Neuronal stem cell (in vitro differentiated cells): ENCODE results near the gene AMOTL1.

Experiments used
- DNase-seq: peaks from one replicate; pipeline ENCODE4 v3.0.0-alpha.2; 2013; ENCODE audit warnings: low spot score
- H2AFZ ChIP-seq: one replicate; pipeline ENCODE4 v1.6.1; 2013; ENCODE audit warnings: mild to moderate bottlenecking, low read length, inconsistent platforms
- H2AK5ac ChIP-seq: 2 replicates; pipeline ENCODE4 v1.6.1; 2013; ENCODE audit warnings: low read depth, mild to moderate bottlenecking, inconsistent platforms, low read length, moderate library complexity, mixed read lengths
- H2BK120ac ChIP-seq: 2 replicates; pipeline ENCODE4 v1.6.1; 2013; ENCODE audit warnings: low read depth, mild to moderate bottlenecking, inconsistent platforms, low read length, moderate library complexity, mixed read lengths
- H2BK12ac ChIP-seq: one replicate; pipeline ENCODE4 v1.6.1; 2013; ENCODE audit warnings: low read length, inconsistent platforms
- H2BK15ac ChIP-seq: 2 replicates; pipeline ENCODE4 v1.6.1; 2013; ENCODE audit warnings: mild to moderate bottlenecking, low read length, inconsistent platforms, mixed read lengths
- H2BK5ac ChIP-seq: one replicate; pipeline ENCODE4 v1.6.1; 2013; ENCODE audit warnings: inconsistent platforms, mild to moderate bottlenecking, low read length, moderate library complexity
- H3K14ac ChIP-seq: one replicate; pipeline ENCODE4 v1.6.1; 2013; ENCODE audit warnings: low read length, inconsistent platforms
- H3K18ac ChIP-seq: 2 replicates; pipeline ENCODE4 v1.6.1; 2013; ENCODE audit warnings: low read length, inconsistent platforms
- H3K23ac ChIP-seq: 2 replicates; pipeline ENCODE4 v1.6.1; 2013; ENCODE audit warnings: low read depth, mild to moderate bottlenecking, mixed read lengths, low read length, inconsistent platforms; ENCODE audit not compliant: poor library complexity
- H3K27ac ChIP-seq: replicated peaks from 3 replicates; pipeline ENCODE4 v1.5.1; 2013; ENCODE audit warnings: low read length, inconsistent platforms
- H3K27me3 ChIP-seq, 3 experiments: 2 replicates each; pipeline ENCODE4 v1.6.1; 2013; ENCODE audit warnings: low read length in 3 of 3, mild to moderate bottlenecking in 2 of 3, inconsistent platforms in 1 of 3, low read depth in 1 of 3, mixed read lengths in 1 of 3, moderate library complexity in 1 of 3; ENCODE audit not compliant: control insufficient read depth in 3 of 3, insufficient read depth in 3 of 3
- H3K36me3 ChIP-seq, 2 donors: replicated peaks in 1 of 2; 2 replicates each; pipeline ENCODE4 v1.6.1; 2013; ENCODE audit warnings: low read length in 2 of 2; ENCODE audit not compliant: control insufficient read depth in 2 of 2, insufficient read depth in 2 of 2
- H3K4ac ChIP-seq: 2 replicates; pipeline ENCODE4 v1.6.1; 2013; ENCODE audit warnings: inconsistent platforms, mild to moderate bottlenecking, low read length, moderate library complexity
- H3K4me1 ChIP-seq, 2 donors: 1 replicate in 1 of 2; 2 replicates in 1 of 2; pipeline ENCODE4 v1.6.1; 2013; ENCODE audit warnings: low read length in 2 of 2, low read depth in 1 of 2; ENCODE audit not compliant: control insufficient read depth in 2 of 2, insufficient read depth in 1 of 2
- H3K4me2 ChIP-seq: one replicate; pipeline ENCODE4 v1.6.1; 2013; ENCODE audit warnings: mild to moderate bottlenecking, low read length, inconsistent platforms; ENCODE audit not compliant: insufficient read depth, poor library complexity, severe bottlenecking
- H3K4me3 ChIP-seq, 2 donors: 2 replicates each; pipeline ENCODE4 v1.5.1; 2013; ENCODE audit warnings: low read length in 2 of 2, mild to moderate bottlenecking in 2 of 2, inconsistent platforms in 1 of 2, moderate library complexity in 1 of 2
- H3K79me1 ChIP-seq: one replicate; pipeline ENCODE4 v1.6.1; 2013; ENCODE audit warnings: low read depth, mild to moderate bottlenecking, inconsistent platforms, low read length, moderate library complexity
- H3K9ac ChIP-seq: one replicate; pipeline ENCODE4 v1.6.1; 2013; ENCODE audit warnings: mild to moderate bottlenecking, low read depth, low read length, inconsistent platforms; ENCODE audit not compliant: poor library complexity
- H3K9me3 ChIP-seq, 2 donors: replicated peaks in 1 of 2; 2 replicates each; pipeline versions ENCODE3 to v1.6.1; 2013; ENCODE audit warnings: low read length in 2 of 2, mild to moderate bottlenecking in 2 of 2, inconsistent platforms in 1 of 2, low read depth in 1 of 2, mixed read lengths in 1 of 2, moderate library complexity in 1 of 2; ENCODE audit not compliant: control insufficient read depth in 2 of 2, insufficient read depth in 1 of 2
- H4K8ac ChIP-seq: one replicate; pipeline ENCODE4 v1.6.1; 2013; ENCODE audit warnings: low read depth, mild to moderate bottlenecking, inconsistent platforms, low read length, moderate library complexity
- H4K91ac ChIP-seq: one replicate; pipeline ENCODE4 v1.6.1; 2013; ENCODE audit warnings: low read length, low read depth, mild to moderate bottlenecking, inconsistent platforms; ENCODE audit not compliant: poor library complexity
- WGBS, 2 donors: extraction: QIAGEN DNeasy Blood & Tissue Kit; methylation state at CpG; one replicate each; pipeline ENCODE4 v1.1.7; 2013; ENCODE audit warnings: missing lambda C conversion rate in 2 of 2, mixed read lengths in 1 of 2; ENCODE audit not compliant: insufficient read length in 2 of 2, insufficient replicate concordance in 1 of 2; ENCODE audit errors: extremely low coverage in 2 of 2; 5-methylcytosine and 5-hydroxymethylcytosine counted together

The AMOTL1 gene

DNA sequence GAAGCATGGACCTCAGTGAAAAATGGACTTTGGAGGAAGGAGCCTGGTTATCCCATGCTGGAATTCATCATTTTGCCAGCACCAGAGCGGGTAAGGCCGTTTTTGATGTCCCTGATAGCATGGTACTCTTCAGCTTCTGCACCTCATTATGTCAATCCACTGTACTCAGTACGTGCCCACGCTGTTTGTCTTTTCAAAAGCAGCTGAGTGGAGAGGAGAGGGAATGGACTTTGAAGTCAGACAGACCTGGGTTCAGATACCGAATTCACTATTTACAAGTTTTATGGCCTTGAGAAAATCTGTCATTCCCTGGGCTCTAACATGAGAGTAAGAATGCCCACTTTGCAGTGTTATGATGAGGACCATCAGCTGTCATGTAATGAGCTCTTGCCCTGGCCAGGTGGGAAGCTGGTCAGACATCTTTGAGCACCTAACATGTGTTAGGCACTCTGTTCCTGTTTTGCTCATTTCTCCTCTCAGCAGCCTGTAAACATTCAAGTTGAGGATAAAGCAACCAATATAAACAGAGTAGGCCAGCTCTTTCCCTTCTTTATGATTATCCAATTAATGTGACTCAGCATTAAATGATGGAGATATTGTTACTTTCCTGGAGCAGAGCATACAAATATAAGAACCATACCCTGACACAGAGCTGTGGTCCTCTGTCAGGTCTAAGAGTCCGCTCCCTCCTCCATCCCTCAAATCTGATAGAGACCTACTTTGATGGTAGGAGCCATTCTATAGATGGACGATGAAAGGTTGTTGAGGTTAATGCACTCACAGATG is 39.0 kb upstream of the AMOTL1 start:
- Histone ChIP-seq H3K14ac (no peak overlapping the region), H3K36me3 (no peaks in the 10 kb centered on the region), H2BK12ac (no peak overlapping the region), H2AFZ (no peak overlapping the region), H3K4me3 (no peak overlapping the region), H3K9me3 (no peaks in the 10 kb centered on the region), H2BK120ac (no peak overlapping the region), H2BK5ac (no peak overlapping the region), H3K4me1 (peaks cover 2 to 23% of the 10 kb centered on the region in 2 donors), H4K91ac (no peak overlapping the region), H2BK15ac (no peak overlapping the region), H3K23ac (no peak overlapping the region), H4K8ac (no peak overlapping the region), H3K79me1 (no peaks in the 10 kb centered on the region), H3K27me3 (no peaks in the 10 kb centered on the region), H3K9ac (no peak overlapping the region), H3K18ac (no peak overlapping the region), H2AK5ac (no peak overlapping the region), H3K4ac (no peak overlapping the region), H3K27ac (no peak overlapping the region), H3K4me2 (no peak overlapping the region)
- no CpG with 5 or more reads among the region's 7 CpGs for WGBS, 2 donors
- no peak for DNase-seq

DNA sequence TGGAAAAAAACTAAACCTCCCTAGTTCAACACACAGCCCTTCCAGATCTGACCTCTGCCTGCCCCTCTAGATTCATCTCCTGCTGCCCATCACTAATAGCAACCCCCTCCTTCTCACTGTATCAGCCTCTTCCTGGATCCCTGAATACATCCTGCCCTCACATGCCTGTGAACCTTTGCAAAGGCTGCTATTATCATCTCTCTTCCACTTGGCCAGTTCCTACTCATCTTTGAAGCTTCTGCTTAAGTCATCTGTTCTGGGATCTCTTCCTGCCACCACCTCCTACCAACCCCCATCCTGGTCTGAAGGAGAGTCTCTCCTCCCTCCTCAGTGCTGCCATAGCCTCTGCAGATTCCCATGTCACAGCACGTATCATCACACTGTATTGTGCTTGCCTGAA is 38.0 kb upstream of the AMOTL1 start:
- H3K4me1 ChIP-seq, result peaks cover 6 to 32% of the 10 kb centered on the region in 2 donors
- H3K27me3 ChIP-seq, result no peaks in the 10 kb centered on the region
- no peak overlapping the region for H3K4me3 ChIP-seq
- no peak overlapping the region for H2BK5ac ChIP-seq
- no peak overlapping the region for H3K4ac ChIP-seq
- WGBS, 2 donors, result no CpG with 5 or more reads among the region's 1 CpG
- H2AFZ ChIP-seq, result peak overlapping the region; percentile 38
- no peak overlapping the region for H3K18ac ChIP-seq
- no peak for DNase-seq
- H2BK12ac ChIP-seq, result no peak overlapping the region
- no peak overlapping the region for H3K27ac ChIP-seq
- no peak overlapping the region for H4K91ac ChIP-seq
- no peak overlapping the region for H3K4me2 ChIP-seq
- no peaks in the 10 kb centered on the region for H3K36me3 ChIP-seq
- no peak overlapping the region for H3K14ac ChIP-seq
- no peak overlapping the region for H2AK5ac ChIP-seq
- no peak overlapping the region for H3K9ac ChIP-seq
- H3K79me1 ChIP-seq, result no peaks in the 10 kb centered on the region
- no peak overlapping the region for H2BK120ac ChIP-seq
- no peak overlapping the region for H2BK15ac ChIP-seq
- peak overlapping the region; percentile 18 for H3K23ac ChIP-seq
- no peaks in the 10 kb centered on the region for H3K9me3 ChIP-seq
- no peak overlapping the region for H4K8ac ChIP-seq

DNA sequence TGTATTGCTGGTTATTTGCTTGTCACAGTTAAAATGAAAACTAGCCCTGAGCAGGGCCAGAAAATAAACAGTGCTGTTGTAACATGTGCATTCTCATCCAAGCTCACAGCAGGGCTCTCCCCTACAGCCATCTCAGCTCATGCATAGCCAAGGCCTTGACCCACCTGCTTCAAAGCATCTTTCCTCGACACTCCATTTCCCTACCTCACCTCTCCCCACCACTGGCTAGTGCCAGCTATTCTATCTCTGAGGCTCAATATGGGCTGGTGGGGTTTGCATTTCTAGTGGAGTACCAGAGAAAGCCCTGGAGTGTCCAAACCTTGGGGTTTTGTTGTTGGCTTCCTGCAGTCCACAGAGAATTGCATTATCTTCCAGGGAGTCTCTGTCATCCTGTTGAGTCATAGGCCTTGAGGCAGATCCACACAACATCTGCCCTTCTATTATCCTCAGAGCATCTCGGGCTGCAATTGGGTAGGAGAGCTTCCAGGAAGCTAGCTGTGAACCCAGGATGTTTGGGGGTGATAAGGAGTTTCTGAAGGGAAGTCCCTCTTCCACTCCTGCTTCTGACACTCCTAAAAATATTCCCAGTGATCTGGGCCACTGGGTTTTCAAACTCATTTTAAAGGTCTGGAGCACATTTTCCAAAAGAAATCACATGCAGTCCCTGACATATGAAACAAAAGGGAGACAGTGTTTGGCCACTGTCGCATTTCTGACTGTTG is 36.1 kb upstream of the AMOTL1 start:
- H3K79me1 ChIP-seq, result no peaks in the 10 kb centered on the region
- H4K91ac ChIP-seq, result no peak overlapping the region
- H3K18ac ChIP-seq, result no peak overlapping the region
- no peak overlapping the region for H2AK5ac ChIP-seq
- H3K27me3 ChIP-seq, result no peaks in the 10 kb centered on the region
- H3K9me3 ChIP-seq, result no peaks in the 10 kb centered on the region
- H3K36me3 ChIP-seq, result no peaks in the 10 kb centered on the region
- H3K27ac ChIP-seq, result no peak overlapping the region
- no CpG with 5 or more reads among the region's 3 CpGs for WGBS, 2 donors
- DNase-seq, result no peak
- H3K4me2 ChIP-seq, result no peak overlapping the region
- H3K4me3 ChIP-seq, result no peak overlapping the region
- H3K9ac ChIP-seq, result peak overlapping the region; percentile 44
- no peak overlapping the region for H2BK12ac ChIP-seq
- H2BK5ac ChIP-seq, result no peak overlapping the region
- H3K14ac ChIP-seq, result no peak overlapping the region
- peaks cover 6 to 33% of the 10 kb centered on the region in 2 donors for H3K4me1 ChIP-seq
- H2AFZ ChIP-seq, result peak overlapping the region; percentile 31
- H2BK120ac ChIP-seq, result no peak overlapping the region
- H3K4ac ChIP-seq, result no peak overlapping the region
- H3K23ac ChIP-seq, result no peak overlapping the region
- no peak overlapping the region for H2BK15ac ChIP-seq
- H4K8ac ChIP-seq, result no peak overlapping the region

DNA sequence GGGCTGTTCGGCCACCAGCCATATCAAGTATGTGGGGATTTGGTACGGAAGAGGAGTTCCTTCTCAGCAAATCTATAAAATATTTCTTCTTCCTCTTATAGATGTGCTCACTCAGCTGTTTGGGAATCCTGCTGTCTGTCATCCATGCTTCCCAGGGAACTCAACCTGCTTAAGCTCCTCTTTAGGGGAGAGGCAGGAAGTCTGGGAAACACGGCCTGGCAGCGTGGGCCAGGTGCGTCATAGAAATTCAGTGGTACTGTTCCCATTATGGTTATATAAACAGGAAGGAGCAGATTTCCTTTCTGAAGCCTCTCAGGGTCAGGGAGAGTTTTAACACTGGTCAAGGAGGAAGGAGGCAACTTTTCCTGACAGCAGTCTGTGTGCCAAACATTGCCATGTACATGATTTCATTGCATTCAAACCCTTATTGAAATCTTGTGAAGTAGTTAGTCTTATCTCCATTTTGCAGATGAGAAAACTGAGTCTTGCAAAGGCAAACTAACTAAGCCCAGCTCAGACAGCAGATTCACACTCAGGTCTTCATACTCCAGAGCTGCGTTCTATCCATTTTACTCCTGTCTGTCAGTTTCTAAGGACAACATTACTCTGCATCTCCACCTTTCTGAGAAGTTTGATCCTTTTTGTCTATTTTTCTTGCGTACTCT is 35.4 kb upstream of the AMOTL1 start:
- Histone ChIP-seq H3K79me1 (no peaks in the 10 kb centered on the region), H2BK5ac (no peak overlapping the region), H3K18ac (no peak overlapping the region), H3K27ac (no peak overlapping the region), H3K23ac (no peak overlapping the region), H2BK15ac (no peak overlapping the region), H3K36me3 (no peaks in the 10 kb centered on the region), H4K91ac (no peak overlapping the region), H3K4me3 (no peak overlapping the region), H3K4ac (no peak overlapping the region), H2AK5ac (no peak overlapping the region), H3K27me3 (no peaks in the 10 kb centered on the region), H3K4me1 (peaks cover 6 to 33% of the 10 kb centered on the region in 2 donors), H3K9me3 (no peaks in the 10 kb centered on the region), H2BK12ac (no peak overlapping the region), H3K4me2 (no peak overlapping the region), H4K8ac (no peak overlapping the region), H3K14ac (no peak overlapping the region), H2AFZ (peak overlapping the region; percentile 31), H3K9ac (no peak overlapping the region), H2BK120ac (no peak overlapping the region)
- no CpG with 5 or more reads among the region's 7 CpGs for WGBS, 2 donors
- DNase-seq, result no peak
